Mononuclear cell (primary cell): Measurements from ENCODE around the gene BTBD9. TPM values are rescaled to one million over a fixed set of nuclear protein-coding genes. Genes with fewer than 3 reads are reported as not detected.

ENCODE experiments used
- H3K27me3 ChIP-seq: 2 replicates; pipeline ENCODE4 v1.6.0; 2011; ENCODE audit warnings: low read length, control low read depth; ENCODE audit not compliant: insufficient read depth
- H3K4me1 ChIP-seq: 2 replicates; pipeline ENCODE4 v1.5.1; 2011; ENCODE audit warnings: mild to moderate bottlenecking, low read length, control low read depth; ENCODE audit not compliant: insufficient read depth
- H3K4me3 ChIP-seq: 2 replicates; pipeline ENCODE4 v1.5.1; 2011; ENCODE audit warnings: mild to moderate bottlenecking, low read length, moderate library complexity
- H3K9me3 ChIP-seq: 2 replicates; pipeline ENCODE4 v1.5.1; 2011; ENCODE audit warnings: low read depth, mild to moderate bottlenecking, control low read depth, low read length
- total RNA-seq: library from RNA; depleted of rRNA; stranded (reverse); fragments of >200 nt; gene quantifications from one replicate; pipeline ENCODE4 v1.2.3, GENCODE V29; 2012

The BTBD9 gene
- total RNA-seq, 1 donor: 93.7 TPM

GRCh38 chr6:38320843-38321242, 318.9 kb downstream of the BTBD9 start:
- Histone ChIP-seq H3K4me1 (no peaks in the 10 kb centered on the region), H3K4me3 (no peak overlapping the region), H3K9me3 (no peaks in the 10 kb centered on the region), H3K27me3 (no peaks in the 10 kb centered on the region)

GRCh38 chr6:38320358-38320757, 319.4 kb downstream of the BTBD9 start:
- Histone ChIP-seq H3K4me1 (no peaks in the 10 kb centered on the region), H3K9me3 (no peaks in the 10 kb centered on the region), H3K27me3 (no peaks in the 10 kb centered on the region), H3K4me3 (no peak overlapping the region)

DNA sequence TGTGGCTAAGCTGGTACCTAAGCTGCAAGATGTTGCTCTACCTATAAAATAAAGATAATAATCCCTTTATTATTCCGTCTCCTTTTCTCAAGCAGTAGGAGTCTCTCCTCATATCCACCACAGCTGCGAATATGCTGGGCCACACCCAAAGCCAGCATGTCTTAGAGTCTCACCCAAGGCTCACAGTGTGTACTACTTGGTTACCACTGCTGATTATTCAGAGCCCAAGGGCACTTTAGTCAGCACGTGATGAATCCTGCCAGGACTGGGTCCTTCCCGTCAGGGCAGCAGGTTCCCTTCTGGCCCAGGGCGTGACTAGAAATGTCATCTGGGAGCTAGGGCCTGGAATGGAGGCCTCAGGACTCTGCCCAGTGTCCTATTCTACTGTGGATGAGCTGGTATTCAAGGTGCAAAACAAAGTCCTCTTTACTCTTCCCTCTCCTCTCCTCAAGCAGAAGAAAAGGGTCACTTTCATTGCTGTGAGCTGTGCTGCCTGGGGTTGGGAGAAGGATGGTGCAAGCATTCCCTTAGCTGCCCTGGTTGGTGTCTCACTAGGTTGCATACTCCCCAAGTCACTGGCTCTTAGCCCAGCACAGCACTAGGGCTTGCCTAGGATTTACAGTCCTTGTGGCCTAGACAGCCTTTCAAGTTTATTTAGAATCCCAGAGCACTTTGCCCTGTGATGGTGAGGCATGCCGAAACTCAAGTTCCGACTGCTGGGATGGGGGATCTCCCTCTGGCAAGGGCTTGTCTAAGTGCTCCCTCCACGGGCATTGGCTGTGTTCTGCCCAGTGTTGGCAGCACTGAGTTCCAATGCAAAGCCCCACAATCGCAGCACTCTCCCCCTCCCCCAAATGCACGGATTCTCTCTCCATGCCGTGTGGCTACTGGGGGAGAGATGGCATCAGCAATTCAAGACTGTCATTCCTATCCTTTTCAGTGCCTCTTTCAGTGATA, 320.2 kb downstream of the BTBD9 start:
- H3K4me3 ChIP-seq: no peak overlapping the region
- no peaks in the 10 kb centered on the region for H3K9me3 ChIP-seq
- H3K4me1 ChIP-seq: no peaks in the 10 kb centered on the region
- H3K27me3 ChIP-seq: no peaks in the 10 kb centered on the region

DNA sequence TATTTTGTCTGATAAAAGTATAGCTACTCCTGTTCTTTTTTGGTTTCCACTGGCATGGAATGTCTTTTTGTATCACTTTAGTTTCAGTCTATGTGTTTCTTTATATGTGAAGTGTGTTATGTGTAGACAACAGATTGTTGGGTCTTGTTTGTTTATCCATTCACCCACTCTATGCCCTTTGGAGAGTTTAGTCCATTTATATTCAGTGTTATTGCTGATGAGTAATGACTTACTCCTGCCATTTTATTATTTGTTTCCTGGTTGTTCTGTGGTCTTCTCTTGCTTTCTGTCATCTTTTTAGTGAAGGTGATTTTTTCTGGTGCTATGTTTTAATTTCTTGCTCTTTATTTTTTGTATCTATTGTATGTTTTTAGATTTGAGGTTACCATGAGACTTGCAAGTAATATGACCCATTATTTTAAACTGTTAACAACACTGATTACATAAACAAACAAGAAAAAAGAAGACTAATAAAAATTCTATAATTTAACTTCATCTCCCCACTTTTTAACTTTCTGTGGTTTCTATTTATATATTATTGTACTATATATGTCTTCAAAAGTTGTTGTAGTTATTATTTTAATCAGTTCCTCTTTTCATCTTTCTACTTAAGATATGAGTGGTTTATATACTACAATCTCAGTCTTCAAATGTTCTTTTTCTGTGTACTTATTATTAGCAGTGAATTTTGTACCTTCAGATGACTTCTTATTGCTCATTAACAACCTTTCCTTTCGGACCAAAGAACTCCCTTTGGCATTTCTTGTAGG, 323.4 kb downstream of the BTBD9 start:
- Histone ChIP-seq H3K9me3 (no peaks in the 10 kb centered on the region), H3K27me3 (no peaks in the 10 kb centered on the region), H3K4me3 (no peak overlapping the region), H3K4me1 (no peaks in the 10 kb centered on the region)

DNA sequence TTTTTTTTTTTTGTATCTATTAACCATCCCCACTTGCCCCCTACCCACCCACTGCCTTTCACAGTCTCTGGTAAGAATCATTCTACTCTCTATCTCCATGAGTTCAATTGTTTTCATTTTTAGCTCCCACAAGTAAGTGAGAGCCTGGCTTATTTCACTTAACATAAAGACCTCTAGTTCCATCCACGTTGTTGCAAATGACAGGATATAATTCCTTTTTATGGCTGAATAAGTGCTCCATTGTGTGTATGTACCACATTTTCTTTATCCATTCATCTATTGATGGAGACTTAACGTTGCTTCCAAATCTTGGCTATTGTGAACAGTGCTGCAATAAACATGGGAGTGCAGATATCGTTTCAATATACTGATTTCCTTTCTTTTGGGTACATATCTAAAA, 328.5 kb downstream of the BTBD9 start:
- H3K27me3 ChIP-seq: no peaks in the 10 kb centered on the region
- H3K4me3 ChIP-seq: no peak overlapping the region
- H3K4me1 ChIP-seq: no peaks in the 10 kb centered on the region
- no peaks in the 10 kb centered on the region for H3K9me3 ChIP-seq

DNA sequence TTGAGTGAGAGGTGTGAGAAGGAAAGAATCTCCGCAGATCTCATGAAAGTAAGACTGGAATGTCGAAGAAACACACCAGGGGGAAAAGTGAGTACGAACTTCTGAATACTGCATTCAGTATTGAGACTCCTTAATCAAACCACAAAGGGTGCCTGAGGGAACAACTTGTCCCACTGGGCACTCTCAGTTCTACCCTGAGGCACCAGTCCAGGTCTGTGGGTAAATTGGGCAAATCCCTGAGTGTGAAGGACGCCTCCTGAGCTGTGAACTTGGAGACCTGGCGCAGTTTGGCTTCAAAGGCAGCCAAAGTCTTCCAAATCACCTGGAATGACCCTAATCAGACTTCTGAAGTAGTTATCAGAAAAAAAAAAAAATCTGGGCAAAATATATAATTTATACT, 329.7 kb downstream of the BTBD9 start:
- H3K4me3 ChIP-seq: no peak overlapping the region
- no peaks in the 10 kb centered on the region for H3K9me3 ChIP-seq
- H3K4me1 ChIP-seq: no peaks in the 10 kb centered on the region
- H3K27me3 ChIP-seq: no peaks in the 10 kb centered on the region

- no peaks in the 10 kb centered on the region for H3K9me3 ChIP-seq
- H3K4me1 ChIP-seq: no peaks in the 10 kb centered on the region
- no peak overlapping the region for H3K4me3 ChIP-seq
- H3K27me3 ChIP-seq: no peaks in the 10 kb centered on the region
Observed at GRCh38 chr6:38307740-38308139, 332.0 kb downstream of the BTBD9 start.

DNA sequence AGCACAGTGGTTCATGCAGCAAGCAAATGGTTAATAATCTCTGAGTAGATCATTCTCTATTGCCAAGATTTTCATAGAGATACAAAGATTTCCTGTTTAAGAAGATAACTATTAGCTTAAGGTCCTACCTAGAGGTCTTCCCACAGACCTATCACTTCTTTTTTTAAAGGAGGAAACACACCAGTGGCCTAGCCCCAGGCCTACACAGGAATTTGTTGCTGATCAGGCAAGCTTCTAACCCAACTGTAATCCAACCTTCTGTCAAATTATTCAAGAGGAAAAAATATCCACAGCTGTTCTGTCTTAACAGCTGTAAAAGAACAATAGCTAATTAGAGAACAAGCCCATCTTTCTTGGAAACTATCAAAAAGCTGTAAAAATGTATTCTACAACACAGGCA, 332.8 kb downstream of the BTBD9 start:
- H3K27me3 ChIP-seq: no peaks in the 10 kb centered on the region
- H3K9me3 ChIP-seq: no peaks in the 10 kb centered on the region
- no peak overlapping the region for H3K4me3 ChIP-seq
- no peaks in the 10 kb centered on the region for H3K4me1 ChIP-seq

DNA sequence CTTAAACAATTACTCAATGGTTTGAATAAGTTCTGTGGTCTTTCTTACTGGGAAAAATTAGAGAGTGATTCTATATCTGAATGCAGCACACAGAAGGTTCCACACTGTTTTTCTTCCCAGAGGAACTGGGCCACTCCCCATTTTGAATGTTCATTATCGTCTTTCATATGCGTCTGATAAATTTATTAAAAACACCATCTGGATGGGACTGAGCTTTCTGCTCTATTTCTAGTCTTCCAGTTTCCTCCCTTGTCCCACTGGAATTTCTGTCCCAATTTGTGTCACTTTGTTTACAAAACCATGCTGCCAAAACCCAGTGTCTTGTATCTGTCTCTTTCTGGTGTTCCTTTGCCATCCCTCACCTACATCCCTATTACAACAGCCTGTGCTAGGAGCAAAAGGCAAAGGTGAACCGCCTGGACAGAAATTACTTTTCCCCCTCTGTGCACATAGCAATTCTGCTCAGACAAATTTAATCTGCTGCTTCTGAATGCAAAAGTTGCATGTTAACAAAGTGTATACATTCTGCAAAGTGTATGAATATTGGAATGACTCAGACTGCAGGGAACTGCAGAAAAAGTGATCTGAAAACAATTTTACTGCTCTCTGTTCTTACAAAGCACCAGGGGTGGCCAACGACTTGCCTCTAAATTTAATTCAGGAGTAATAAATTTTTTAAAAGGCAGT, 333.6 kb downstream of the BTBD9 start:
- Histone ChIP-seq H3K4me3 (no peak overlapping the region), H3K9me3 (no peaks in the 10 kb centered on the region), H3K27me3 (no peaks in the 10 kb centered on the region)

DNA sequence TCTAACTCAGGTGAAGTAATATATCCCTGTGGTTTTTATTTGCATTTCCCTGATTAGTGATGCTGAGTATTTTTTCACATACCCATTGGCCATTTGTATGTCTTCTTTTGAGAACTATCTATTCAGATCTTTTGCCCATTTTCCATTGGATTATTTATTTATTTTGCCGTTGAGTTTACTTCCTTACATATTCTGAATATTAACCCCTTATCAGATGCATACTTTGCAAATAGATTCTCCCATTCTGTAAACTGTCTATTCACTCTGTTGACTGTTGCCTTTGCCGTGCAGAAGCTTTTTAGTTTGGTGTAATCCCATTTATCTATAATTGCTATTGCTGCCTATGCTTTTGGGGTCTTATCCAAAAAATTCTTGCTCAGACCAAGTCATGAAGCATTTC, 336.9 kb downstream of the BTBD9 start:
- Histone ChIP-seq H3K9me3 (no peaks in the 10 kb centered on the region), H3K4me1 (no peaks in the 10 kb centered on the region), H3K4me3 (no peak overlapping the region), H3K27me3 (no peaks in the 10 kb centered on the region)

More for the DNA sequence above, 333.6 kb downstream of the BTBD9 start:
- H3K4me1 ChIP-seq: no peaks in the 10 kb centered on the region

GRCh38 chr6:38302081-38302480, 337.6 kb downstream of the BTBD9 start:
- H3K4me3 ChIP-seq: no peak overlapping the region
- no peaks in the 10 kb centered on the region for H3K9me3 ChIP-seq
- no peaks in the 10 kb centered on the region for H3K27me3 ChIP-seq
- H3K4me1 ChIP-seq: no peaks in the 10 kb centered on the region

DNA sequence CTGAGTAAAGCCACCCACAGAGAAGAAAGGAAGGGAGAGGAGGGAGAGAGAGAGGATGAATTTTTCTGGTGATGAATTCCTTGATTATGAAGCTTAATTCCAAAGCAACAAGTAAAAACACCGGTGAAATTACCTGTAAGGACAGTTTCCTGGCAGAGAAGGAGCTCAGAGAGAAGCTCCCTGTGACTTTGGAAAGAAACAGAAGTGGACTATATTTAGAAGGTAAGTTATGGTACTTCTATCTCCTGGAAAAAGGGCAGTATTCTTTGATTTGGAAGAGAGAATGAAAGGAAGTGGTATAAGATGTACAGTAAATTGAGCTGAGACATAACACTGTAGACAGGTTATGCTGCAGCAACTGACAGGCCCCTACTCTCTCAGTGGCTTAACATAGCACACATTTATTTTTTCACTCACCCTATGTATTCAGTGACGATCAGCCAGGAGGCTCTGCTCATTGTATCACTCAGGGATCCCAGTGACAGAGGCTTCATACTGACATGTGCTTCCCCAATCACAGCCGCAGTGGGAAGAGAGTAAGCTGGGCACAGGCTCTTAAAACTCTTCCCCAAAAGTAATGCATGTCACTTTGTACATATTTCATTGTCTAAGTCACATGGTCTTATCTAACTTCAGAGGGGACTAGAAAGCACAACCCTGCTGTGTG, 349.5 kb downstream of the BTBD9 start:
- H3K9me3 ChIP-seq: no peaks in the 10 kb centered on the region
- H3K27me3 ChIP-seq: no peaks in the 10 kb centered on the region
- H3K4me1 ChIP-seq: no peaks in the 10 kb centered on the region
- H3K4me3 ChIP-seq: no peak overlapping the region

- no peaks in the 10 kb centered on the region for H3K4me1 ChIP-seq
- H3K4me3 ChIP-seq: no peak overlapping the region
- H3K9me3 ChIP-seq: no peaks in the 10 kb centered on the region
- no peaks in the 10 kb centered on the region for H3K27me3 ChIP-seq
Observed at GRCh38 chr6:38287487-38287886, 352.2 kb downstream of the BTBD9 start.

- Histone ChIP-seq H3K4me1 (no peaks in the 10 kb centered on the region), H3K27me3 (no peaks in the 10 kb centered on the region), H3K4me3 (no peak overlapping the region), H3K9me3 (no peaks in the 10 kb centered on the region)
Observed at GRCh38 chr6:38284802-38285394, 354.8 kb downstream of the BTBD9 start.
